NCI-H146 treated with DMSO at 0.1 percent for 48 hours (cell line): ENCODE results near the gene PNMA8B.

Experiments
- DNase-seq: peaks from one replicate; lab custom pipeline; 2025; ENCODE audit not compliant: unreplicated experiment; lab: John Stamatoyannopoulos, UW

The PNMA8B gene

GRCh38 chr19:46487802-46488445 lies 7.7 kb downstream of the PNMA8B start:
- DNase-seq = peak; percentile 20

- DNase-seq = no peak
These were observed 8.4 kb downstream of the PNMA8B start for GRCh38 chr19:46487178-46487801.

- DNase-seq = no peak
These were observed 9.3 kb downstream of the PNMA8B start for GRCh38 chr19:46486358-46486757.

- no peak for DNase-seq
These were observed 11.0 kb downstream of the PNMA8B start for GRCh38 chr19:46484656-46485055.

- no peak for DNase-seq
These were observed 13.0 kb downstream of the PNMA8B start for GRCh38 chr19:46482631-46483030.

- DNase-seq = no peak
These were observed 13.7 kb downstream of the PNMA8B start for GRCh38 chr19:46481947-46482346.

GRCh38 chr19:46481223-46481848 lies 14.3 kb downstream of the PNMA8B start:
- DNase-seq = no peak

GRCh38 chr19:46480415-46480814 lies 15.3 kb downstream of the PNMA8B start:
- DNase-seq = no peak

GRCh38 chr19:46478356-46478986 lies 17.2 kb downstream of the PNMA8B start:
- DNase-seq = no peak

- DNase-seq = no peak
These were observed 19.7 kb downstream of the PNMA8B start for GRCh38 chr19:46475986-46476385.

- no peak for DNase-seq
These were observed 21.5 kb downstream of the PNMA8B start for GRCh38 chr19:46474211-46474610.

GRCh38 chr19:46472592-46472991 lies 23.1 kb downstream of the PNMA8B start:
- DNase-seq = no peak

GRCh38 chr19:46471811-46472543 lies 23.7 kb downstream of the PNMA8B start:
- no peak for DNase-seq

- peak; percentile 78 for DNase-seq
These were observed 24.4 kb downstream of the PNMA8B start, which contains the start of gene PNMA8A for GRCh38 chr19:46471116-46471733. PNMA8A (minus strand) TSS chr19:46471563; CDS start chr19:46471035, 528 bp downstream.

GRCh38 chr19:46470376-46470775 lies 25.3 kb downstream of the PNMA8B start:
- DNase-seq = no peak

- no peak for DNase-seq
These were observed 26.0 kb downstream of the PNMA8B start for GRCh38 chr19:46469541-46470185.

GRCh38 chr19:46466536-46467196 lies 29.0 kb downstream of the PNMA8B start:
- no peak for DNase-seq

- DNase-seq = no peak
These were observed 32.2 kb downstream of the PNMA8B start for GRCh38 chr19:46463516-46463915.

GRCh38 chr19:46461537-46461936 lies 34.1 kb downstream of the PNMA8B start:
- no peak for DNase-seq

- no peak for DNase-seq
These were observed 34.7 kb downstream of the PNMA8B start for GRCh38 chr19:46460981-46461380.
